HG03520 (cell line): ENCODE data around the gene GRIA3.
"Not testable (repeated sequence)": the region's sequence is repeated elsewhere in the genome, so short reads cannot be mapped to it uniquely, and the experiment has no call there.

Experiments
- ATAC-seq: cut with Tn5 transposase; IDR thresholded peaks from one replicate; pipeline ENCODE4 v1.9.1; 2021; ENCODE audit warnings: mild to moderate bottlenecking, moderate library complexity; ENCODE audit not compliant: unreplicated experiment

The GRIA3 gene

GRCh38 chrX:123518791-123519190 lies 334.7 kb downstream of the GRIA3 start:
- ATAC-seq = no peak

- peak; percentile 44 for ATAC-seq
Measured at GRCh38 chrX:123525123-123525725, 341.1 kb downstream of the GRIA3 start.

GRCh38 chrX:123530726-123531125 lies 346.6 kb downstream of the GRIA3 start:
- not testable (repeated sequence) for ATAC-seq
